Vagina (tissue), 2 donors: ENCODE data around the gene CHRNG. TPM values are rescaled to one million over a fixed set of nuclear protein-coding genes. Genes with fewer than 3 reads are reported as not detected.

Experiments
- DNase-seq, 2 donors: peaks; one replicate each; pipeline ENCODE4 v3.0.0-alpha.2; 2017; ENCODE audit errors: extremely low spot score in 2 of 2
- H3K27ac ChIP-seq: fragments of 200-600 bp; sonication (generic); one replicate; pipeline ENCODE4 v1.5.1; 2019
- H3K27me3 ChIP-seq: fragments of 200-600 bp; sonication (generic); one replicate; pipeline ENCODE4 v1.5.1; 2019
- H3K36me3 ChIP-seq, 2 donors: fragments of 200-600 bp; sonication (generic); one replicate each; pipeline ENCODE4 v1.5.1; 2017 to 2019
- H3K4me1 ChIP-seq: fragments of 200-600 bp; sonication (generic); one replicate; pipeline ENCODE4 v1.5.1; 2019
- H3K4me3 ChIP-seq, 2 donors: fragments of 200-600 bp; sonication (generic); 1 replicate in 1 of 2; 2 replicates in 1 of 2; pipeline ENCODE4 v1.5.1; 2016 to 2019
- H3K9me3 ChIP-seq: fragments of 200-600 bp; sonication (generic); one replicate; pipeline ENCODE4 v1.5.1; 2019
- POLR2A ChIP-seq, 2 donors: fragments of 450-650 bp; IDR thresholded peaks; one replicate each; pipeline ENCODE4 v1.6.1; 2017; ENCODE audit warnings: antibody characterized with exemption in 2 of 2, mild to moderate bottlenecking in 2 of 2, moderate library complexity in 2 of 2
- POLR2AphosphoS5 ChIP-seq, 2 donors: sonication (generic); formaldehyde crosslinking; IDR thresholded peaks; one replicate each; pipeline ENCODE4 v1.9.0; 2017; ENCODE audit warnings: antibody characterized with exemption in 2 of 2, mild to moderate bottlenecking in 2 of 2, low read depth in 1 of 2; ENCODE audit not compliant: insufficient read depth in 1 of 2
- intact Hi-C: fragments of 100-400 bp; cut with DNase I; formaldehyde crosslinking; loops from one replicate; pipeline ENCODE4 v1.15.1; 2023
- total RNA-seq: library from RNA; depleted of rRNA; stranded (reverse); fragments of >200 nt; gene quantifications from one replicate; pipeline ENCODE4 v1.2.3, GENCODE V29; 2016
- TF ChIP-seq, protein P1 (sequence below), 3 experiments: fragments of 450-650 bp in 2 of 3; fragments of 200-600 bp in 1 of 3; sonication (generic) in 1 of 3; IDR thresholded peaks; one replicate each; pipeline ENCODE4 v1.5.1; 2017 to 2019; ENCODE audit warnings: antibody characterized with exemption in 3 of 3, mild to moderate bottlenecking in 2 of 3, moderate library complexity in 2 of 3

Gene CHRNG
- total RNA-seq, 1 donor from 2014 or later = not detected

DNA sequence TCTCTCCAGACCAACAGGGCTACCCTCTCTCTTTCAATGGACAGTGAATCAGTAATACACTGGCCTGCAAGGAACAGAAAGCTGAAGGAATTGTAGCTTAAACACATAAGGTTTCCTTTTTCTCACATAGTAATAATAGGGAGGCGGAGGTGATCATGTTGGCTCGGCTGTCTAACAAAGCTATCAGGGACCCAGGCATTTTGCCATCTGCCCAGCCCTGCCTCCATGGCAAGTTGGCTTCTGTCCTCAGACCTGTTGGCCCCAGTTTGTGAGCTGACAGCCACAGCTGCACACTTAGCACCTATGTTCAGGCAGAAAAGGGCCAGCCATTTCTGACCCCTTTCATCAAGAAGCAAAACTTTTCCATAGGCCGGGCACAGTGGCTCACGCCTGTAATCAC is 2.0 kb upstream of the CHRNG start:
- Histone ChIP-seq H3K4me3 (no peak overlapping the region), H3K4me1 (no peaks in the 10 kb centered on the region), H3K36me3 (no peaks in the 10 kb centered on the region), H3K9me3 (peaks cover 2% of the 10 kb centered on the region), H3K27me3 (peaks cover 3% of the 10 kb centered on the region), H3K27ac (no peak overlapping the region)
- intact Hi-C loops = no loop called here
- TF ChIP-seq, protein P1, sequence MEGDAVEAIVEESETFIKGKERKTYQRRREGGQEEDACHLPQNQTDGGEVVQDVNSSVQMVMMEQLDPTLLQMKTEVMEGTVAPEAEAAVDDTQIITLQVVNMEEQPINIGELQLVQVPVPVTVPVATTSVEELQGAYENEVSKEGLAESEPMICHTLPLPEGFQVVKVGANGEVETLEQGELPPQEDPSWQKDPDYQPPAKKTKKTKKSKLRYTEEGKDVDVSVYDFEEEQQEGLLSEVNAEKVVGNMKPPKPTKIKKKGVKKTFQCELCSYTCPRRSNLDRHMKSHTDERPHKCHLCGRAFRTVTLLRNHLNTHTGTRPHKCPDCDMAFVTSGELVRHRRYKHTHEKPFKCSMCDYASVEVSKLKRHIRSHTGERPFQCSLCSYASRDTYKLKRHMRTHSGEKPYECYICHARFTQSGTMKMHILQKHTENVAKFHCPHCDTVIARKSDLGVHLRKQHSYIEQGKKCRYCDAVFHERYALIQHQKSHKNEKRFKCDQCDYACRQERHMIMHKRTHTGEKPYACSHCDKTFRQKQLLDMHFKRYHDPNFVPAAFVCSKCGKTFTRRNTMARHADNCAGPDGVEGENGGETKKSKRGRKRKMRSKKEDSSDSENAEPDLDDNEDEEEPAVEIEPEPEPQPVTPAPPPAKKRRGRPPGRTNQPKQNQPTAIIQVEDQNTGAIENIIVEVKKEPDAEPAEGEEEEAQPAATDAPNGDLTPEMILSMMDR (IDR thresholded peaks at IDR 0.05) = no peak
- no peak for TF ChIP-seq POLR2AphosphoS5 (IDR thresholded peaks at IDR 0.05; ENCODE audit: insufficient read depth in 1 of 2, low read depth in 1 of 2)
- DNase-seq = no peak

- Histone ChIP-seq H3K9me3 (peaks cover 2% of the 10 kb centered on the region), H3K4me3 (no peak overlapping the region), H3K27ac (no peak overlapping the region), H3K27me3 (peaks cover 3% of the 10 kb centered on the region), H3K36me3 (no peaks in the 10 kb centered on the region), H3K4me1 (no peaks in the 10 kb centered on the region)
- DNase-seq = no peak
- intact Hi-C loops = no loop called here
- TF ChIP-seq POLR2A (IDR thresholded peaks at IDR 0.05) = no peak
- TF ChIP-seq, protein P1 (IDR thresholded peaks at IDR 0.05) = no peak
- TF ChIP-seq POLR2AphosphoS5 (IDR thresholded peaks at IDR 0.05; ENCODE audit: insufficient read depth in 1 of 2, low read depth in 1 of 2) = no peak
Measured at GRCh38 chr2:232538671-232539070, 821 bp upstream of the CHRNG start.

DNA sequence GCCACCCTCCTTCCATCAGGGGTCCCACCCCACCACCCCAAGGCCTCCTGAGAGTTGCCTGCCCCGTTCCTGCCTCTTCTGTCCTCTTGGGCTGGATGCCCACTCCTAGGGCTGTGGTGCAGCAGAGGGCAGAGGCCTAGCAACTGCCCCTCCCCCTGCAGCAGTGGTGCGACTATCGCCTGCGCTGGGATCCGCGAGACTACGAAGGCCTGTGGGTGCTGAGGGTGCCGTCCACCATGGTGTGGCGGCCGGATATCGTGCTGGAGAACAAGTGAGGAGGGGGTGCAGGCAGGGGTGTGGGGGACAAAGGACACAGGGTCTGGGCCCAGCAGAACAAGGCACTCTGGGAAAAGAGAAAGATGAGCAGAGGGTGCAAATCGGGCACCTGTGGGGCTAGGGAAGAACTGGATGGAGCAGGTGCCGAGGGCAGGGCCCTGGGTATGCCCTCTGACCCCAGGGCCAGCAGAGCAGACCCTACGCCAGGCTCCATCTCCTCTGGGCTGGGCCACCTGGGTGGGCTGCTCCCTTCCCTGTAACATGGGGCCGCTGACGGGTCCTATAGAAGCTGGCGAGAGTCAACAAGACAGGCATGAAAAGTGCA is 1.0 kb downstream of the CHRNG start:
- H3K27ac ChIP-seq = no peak overlapping the region
- peaks cover 2% of the 10 kb centered on the region for H3K9me3 ChIP-seq
- H3K36me3 ChIP-seq = no peaks in the 10 kb centered on the region
- intact Hi-C loops = no loop called here
- H3K4me3 ChIP-seq = no peak overlapping the region
- peaks cover 3% of the 10 kb centered on the region for H3K27me3 ChIP-seq
- TF ChIP-seq, protein P1 (IDR thresholded peaks at IDR 0.05) = no peak
- TF ChIP-seq POLR2A (IDR thresholded peaks at IDR 0.05) = no peak
- TF ChIP-seq POLR2AphosphoS5 (IDR thresholded peaks at IDR 0.05; ENCODE audit: insufficient read depth in 1 of 2, low read depth in 1 of 2) = no peak
- no peak for DNase-seq
- no peaks in the 10 kb centered on the region for H3K4me1 ChIP-seq

GRCh38 chr2:232541195-232541960 is 1.9 kb downstream of the CHRNG start:
- H3K9me3 ChIP-seq = peaks cover 1% of the 10 kb centered on the region
- H3K4me3 ChIP-seq = no peak overlapping the region
- intact Hi-C loops = no loop called here
- no peaks in the 10 kb centered on the region for H3K36me3 ChIP-seq
- TF ChIP-seq, protein P1 (IDR thresholded peaks at IDR 0.05) = no peak
- no peak for TF ChIP-seq POLR2AphosphoS5 (IDR thresholded peaks at IDR 0.05; ENCODE audit: insufficient read depth in 1 of 2, low read depth in 1 of 2)
- TF ChIP-seq POLR2A (IDR thresholded peaks at IDR 0.05) = no peak
- no peaks in the 10 kb centered on the region for H3K4me1 ChIP-seq
- DNase-seq = no peak
- no peak overlapping the region for H3K27ac ChIP-seq
- H3K27me3 ChIP-seq = peaks cover 3% of the 10 kb centered on the region
